Measurements from ENCODE around the gene CALHM4.

GRCh38 chr6:116513224-116513875 lies 40.2 kb upstream of the CALHM4 start:
- TF ChIP-seq, protein P1, sequence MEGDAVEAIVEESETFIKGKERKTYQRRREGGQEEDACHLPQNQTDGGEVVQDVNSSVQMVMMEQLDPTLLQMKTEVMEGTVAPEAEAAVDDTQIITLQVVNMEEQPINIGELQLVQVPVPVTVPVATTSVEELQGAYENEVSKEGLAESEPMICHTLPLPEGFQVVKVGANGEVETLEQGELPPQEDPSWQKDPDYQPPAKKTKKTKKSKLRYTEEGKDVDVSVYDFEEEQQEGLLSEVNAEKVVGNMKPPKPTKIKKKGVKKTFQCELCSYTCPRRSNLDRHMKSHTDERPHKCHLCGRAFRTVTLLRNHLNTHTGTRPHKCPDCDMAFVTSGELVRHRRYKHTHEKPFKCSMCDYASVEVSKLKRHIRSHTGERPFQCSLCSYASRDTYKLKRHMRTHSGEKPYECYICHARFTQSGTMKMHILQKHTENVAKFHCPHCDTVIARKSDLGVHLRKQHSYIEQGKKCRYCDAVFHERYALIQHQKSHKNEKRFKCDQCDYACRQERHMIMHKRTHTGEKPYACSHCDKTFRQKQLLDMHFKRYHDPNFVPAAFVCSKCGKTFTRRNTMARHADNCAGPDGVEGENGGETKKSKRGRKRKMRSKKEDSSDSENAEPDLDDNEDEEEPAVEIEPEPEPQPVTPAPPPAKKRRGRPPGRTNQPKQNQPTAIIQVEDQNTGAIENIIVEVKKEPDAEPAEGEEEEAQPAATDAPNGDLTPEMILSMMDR (conservative IDR thresholded peaks at IDR 0.05; ENCODE audit: low read length): no peak
- no peak for TF ChIP-seq EZH2phosphoT487 (IDR thresholded peaks at IDR 0.05; ENCODE audit: borderline replicate concordance, low read depth, low read length)
